Ishikawa (cell line): ENCODE measurements around the gene SPDL1.

Source experiments
- EP300 ChIP-seq: IDR thresholded peaks from 2 replicates; pipeline ENCODE4 v1.6.1; 2012; ENCODE audit warnings: borderline replicate concordance
- FOXM1 ChIP-seq: IDR thresholded peaks from 2 replicates; pipeline ENCODE4 v1.6.1; 2012; ENCODE audit warnings: low read depth, borderline replicate concordance
- MAX ChIP-seq: IDR thresholded peaks from 2 replicates; pipeline ENCODE4 v1.6.1; 2012
- RAD21 ChIP-seq: IDR thresholded peaks from 2 replicates; pipeline ENCODE4 v1.6.1; 2012; ENCODE audit warnings: low read depth
- REST ChIP-seq: IDR thresholded peaks from 2 replicates; pipeline ENCODE4 v1.6.1; 2012; ENCODE audit warnings: low read depth, mild to moderate bottlenecking
- TAF1 ChIP-seq: IDR thresholded peaks from 2 replicates; pipeline ENCODE4 v1.6.1; 2012; ENCODE audit warnings: low read depth, mild to moderate bottlenecking
- TCF12 ChIP-seq: IDR thresholded peaks from 2 replicates; pipeline ENCODE4 v1.6.1; 2012; ENCODE audit warnings: low read depth
- TEAD4 ChIP-seq: IDR thresholded peaks from 2 replicates; pipeline ENCODE4 v1.6.1; 2012
- USF1 ChIP-seq: IDR thresholded peaks from 2 replicates; pipeline ENCODE4 v1.6.1; 2012
- YY1 ChIP-seq: IDR thresholded peaks from 2 replicates; pipeline ENCODE4 v1.6.1; 2012; ENCODE audit warnings: low read depth
- ZBTB7A ChIP-seq: IDR thresholded peaks from 2 replicates; pipeline ENCODE4 v1.6.1; 2012; ENCODE audit warnings: low read depth

DNA sequence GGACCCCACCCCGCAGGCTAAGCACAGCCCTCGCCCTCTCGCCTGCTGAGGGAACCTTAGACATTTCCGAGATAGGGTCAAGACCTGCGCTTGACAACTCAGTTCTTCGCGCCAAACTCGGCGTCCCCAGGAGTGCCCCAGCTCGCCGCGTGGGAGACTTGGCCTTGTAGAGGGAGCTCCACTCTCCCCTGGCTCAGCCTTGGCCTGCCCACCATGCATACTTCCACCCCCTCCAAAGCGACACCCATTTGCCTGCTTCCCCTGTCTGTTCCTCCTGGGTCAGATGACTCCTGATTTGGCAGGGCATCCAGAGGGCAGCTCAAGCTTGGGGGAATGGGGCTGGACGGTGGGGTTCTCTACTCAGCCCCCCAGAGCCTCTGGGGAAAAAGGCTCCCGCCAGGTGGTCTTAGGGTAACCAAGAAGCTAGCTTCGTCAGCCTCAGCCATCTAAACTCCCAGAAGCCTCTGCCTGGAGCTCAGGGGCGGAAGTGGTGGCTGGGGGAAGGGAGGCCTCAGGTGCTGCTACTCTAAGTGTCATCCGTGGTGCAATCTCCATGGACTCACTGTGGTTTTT lies 54.1 kb downstream of the SPDL1 start:
- TF ChIP-seq EP300 (no peak), TAF1 (no peak), MAX (no peak), TEAD4 (no peak), FOXM1 (no peak), RAD21 (no peak), YY1 (no peak), TCF12 (no peak), USF1 (no peak), ZBTB7A (no peak), REST (no peak)
